Activated CD4-positive, alpha-beta T cell treated with anti-CD3 and anti-CD28 coated beads, Interleukin-2, amount 50 U/mL, for 48 hours (primary cell): ENCODE measurements around the gene PPP3CA.

Experiments
- DNase-seq, 2 experiments: peaks; one replicate each; pipeline ENCODE4 v3.0.0-alpha.2; 2020

Gene PPP3CA

DNA sequence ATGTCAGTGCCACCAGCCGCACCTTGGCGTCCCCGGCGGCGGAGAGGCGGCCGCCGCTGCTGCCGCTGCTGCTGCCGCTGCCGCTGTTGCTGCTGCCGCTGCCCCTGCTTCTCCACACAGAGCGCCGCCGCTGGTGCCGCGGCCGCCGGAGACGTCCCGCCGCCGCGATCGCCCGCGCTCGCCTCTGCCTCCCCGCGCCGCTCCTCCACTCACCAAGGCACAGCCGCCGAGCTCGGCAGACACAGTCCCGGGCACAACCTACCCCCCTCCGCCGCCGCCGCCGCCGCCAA is at the start of gene PPP3CA:
TSS of gene PPP3CA (minus strand) at position 260 of the 290 bp plus-strand sequence.
- no peak for DNase-seq

DNA sequence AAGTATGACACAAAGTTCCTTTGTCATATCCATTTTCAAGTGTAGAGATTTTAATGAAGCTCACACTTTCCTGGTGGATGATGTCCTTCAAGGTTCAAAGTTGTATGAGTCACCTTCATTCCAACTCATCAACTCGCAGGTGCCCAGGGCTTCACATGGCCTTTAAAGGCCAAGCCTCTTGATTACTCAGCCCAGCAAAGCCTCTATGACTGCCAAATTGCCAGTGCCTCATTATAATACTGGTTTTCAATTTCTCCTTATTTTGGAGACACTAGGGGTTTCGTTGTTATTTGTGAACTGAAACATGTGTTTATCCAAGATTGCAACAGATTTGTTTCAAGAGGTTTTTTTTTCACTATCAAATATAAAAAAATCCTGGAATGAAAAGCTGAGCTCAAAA is 45.9 kb upstream of the PPP3CA start:
- DNase-seq = no peak

DNA sequence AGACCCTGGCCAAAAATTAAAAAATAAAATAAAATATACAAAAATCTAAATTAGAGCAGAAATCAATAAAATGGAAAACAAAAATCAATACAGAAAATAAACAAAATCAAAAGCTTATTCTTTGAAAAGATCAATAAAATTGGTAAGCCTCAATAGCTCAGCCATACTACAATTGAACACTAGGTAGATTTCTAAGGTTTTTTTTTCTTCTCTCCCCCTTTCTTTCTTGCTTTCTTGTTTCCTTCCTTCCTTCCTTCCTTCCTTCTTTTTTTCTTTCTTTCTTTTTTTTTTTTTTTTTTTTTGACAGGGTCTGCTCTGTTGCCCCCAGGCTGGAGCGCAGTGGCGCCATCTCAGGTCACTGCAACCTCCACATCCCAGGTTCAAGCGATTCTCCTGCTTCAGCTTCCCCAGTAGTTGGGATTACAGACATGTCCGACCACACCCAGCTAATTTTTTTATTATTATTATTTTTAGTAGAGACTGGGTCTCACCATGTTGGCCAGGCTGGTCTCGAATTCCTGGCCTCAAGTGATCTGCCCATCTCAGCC is 23.4 kb upstream of the PPP3CA start:
- DNase-seq = no peak

DNA sequence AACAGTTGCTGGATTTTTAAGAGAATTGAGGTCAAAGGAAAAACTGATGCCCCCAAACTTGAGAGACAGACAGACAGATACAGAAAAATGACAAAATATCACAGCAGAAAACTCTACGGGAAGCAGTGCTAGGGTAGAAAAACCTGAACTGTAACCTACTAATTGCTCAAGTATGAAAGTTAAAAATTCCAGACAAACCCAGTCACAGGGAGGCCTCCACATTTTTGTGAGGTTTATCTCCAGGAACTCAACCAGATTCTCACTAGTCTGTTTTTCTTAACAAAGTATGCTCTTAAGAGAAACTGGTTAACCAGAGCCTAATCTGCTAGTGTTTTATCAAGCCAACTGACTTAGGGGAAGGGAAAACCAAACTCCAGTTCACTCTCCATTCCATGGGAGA is 19.9 kb upstream of the PPP3CA start:
- no peak for DNase-seq

DNA sequence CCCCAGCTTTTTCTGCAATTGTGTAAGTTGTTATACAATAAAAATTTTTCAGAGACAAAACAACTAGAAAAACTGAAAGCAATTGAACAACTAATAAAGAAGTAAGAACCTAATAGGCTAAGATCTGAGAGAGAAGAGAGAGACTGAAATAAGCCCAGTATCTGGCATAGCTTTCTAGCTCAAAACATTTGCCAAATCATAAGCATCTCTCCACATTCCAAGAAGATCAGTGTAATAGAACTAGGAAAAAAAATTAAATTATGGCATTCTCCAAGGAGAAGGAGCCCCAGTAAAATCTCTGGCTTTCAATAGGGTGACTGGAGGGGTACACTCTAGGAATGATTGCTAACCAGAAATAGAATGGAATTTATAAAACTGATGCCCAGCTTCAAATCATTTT is 19.0 kb upstream of the PPP3CA start:
- DNase-seq = no peak

DNA sequence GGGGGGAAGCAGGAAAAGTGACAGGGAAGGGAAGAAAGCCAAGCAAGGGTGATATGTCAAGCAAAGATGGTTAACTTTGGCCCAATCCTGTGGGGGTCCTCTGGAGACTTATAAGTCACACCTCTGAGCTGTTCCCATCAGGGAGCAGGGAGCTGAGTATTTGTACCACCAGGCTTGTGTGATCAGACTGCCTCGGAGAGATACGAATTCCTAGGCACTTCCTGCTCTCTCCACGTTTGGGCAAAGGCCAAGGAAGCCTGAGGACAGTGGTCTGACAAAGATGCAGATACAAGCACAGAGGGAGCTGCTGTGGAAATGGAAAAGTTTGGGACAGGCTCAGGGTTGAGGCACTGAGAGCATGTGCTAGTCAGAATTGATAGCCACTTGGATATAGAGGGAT is 10.4 kb upstream of the PPP3CA start:
- DNase-seq = no peak

DNA sequence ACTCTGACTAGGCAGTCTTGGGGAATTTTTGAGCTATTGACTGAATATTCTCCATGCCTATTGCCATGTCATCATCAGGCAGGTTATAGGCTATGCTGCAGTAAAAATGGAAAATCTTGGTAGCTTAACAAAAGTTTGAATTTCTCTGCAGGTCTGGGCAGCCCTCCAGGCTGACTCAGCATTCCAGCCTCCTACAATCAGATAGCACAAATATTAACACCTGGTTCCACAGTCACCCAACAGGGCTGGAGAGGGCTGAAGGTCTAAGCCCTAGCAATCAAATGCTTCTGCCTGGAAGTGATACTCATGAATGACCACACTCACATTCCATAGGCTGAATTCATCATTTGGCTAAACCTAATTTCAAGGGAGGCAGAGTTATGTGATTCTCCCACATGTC is 9.6 kb upstream of the PPP3CA start:
- no peak for DNase-seq

DNA sequence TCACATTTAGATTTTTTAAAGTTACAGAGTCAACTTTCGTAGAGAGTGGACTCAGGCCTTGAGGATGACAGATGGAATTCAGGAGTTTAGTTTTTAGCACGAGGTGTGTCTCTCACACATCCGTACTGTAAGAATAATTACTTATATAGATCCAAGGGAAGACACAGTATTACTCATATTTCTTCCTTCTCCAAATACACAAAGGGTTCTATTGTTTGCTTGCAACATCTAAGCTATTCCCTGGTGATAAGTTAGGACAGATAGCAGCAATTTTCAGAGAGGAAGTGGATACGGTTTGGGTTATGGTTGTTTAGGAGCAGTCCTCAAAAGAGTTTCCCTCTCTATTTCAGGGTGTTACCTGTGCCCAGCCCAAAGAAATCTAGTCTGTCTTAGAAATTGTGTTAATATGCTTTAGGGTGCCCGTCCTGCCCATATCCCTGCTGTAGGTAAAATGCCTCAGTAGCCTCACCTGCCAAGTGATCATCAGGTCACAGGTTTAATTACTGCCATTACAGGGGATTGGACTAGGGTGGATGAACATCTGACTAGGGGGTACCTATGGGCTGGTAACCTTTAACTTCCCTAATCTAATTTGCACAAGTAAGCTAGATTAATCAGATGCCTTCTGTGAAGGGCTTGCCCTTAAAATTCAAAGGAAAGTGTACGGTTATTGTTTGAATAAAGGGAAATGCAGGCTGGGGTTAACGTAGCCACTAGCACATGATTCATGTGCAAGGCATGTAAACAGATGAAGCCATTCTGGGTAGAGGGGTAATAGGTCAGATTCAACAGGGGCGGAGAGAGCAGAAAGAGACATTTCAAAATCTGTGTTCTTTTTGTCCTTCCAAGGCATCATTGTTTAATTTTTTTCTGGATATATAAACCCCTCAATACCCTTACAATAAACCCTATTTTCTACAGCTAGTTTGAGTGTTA is 8.7 kb upstream of the PPP3CA start:
- no peak for DNase-seq

DNA sequence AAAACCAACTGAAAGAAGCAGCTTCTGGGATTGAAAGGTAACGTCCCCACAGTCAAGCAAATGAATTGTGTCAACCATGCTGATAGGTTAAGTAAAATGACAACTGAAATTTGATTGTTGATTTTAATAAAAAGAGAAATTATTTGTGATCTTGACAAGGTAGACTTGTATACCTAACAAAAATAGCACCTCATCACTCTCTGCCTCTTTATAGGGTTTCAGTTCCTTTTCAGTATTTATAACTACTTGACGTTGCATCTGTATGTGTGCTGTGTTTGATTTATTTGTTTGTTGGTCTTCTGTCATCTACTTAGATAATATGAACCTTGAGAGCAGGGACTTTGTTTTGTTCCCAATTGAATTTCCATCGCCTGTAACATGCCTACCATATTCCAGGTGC is 7.9 kb upstream of the PPP3CA start:
- DNase-seq = no peak

DNA sequence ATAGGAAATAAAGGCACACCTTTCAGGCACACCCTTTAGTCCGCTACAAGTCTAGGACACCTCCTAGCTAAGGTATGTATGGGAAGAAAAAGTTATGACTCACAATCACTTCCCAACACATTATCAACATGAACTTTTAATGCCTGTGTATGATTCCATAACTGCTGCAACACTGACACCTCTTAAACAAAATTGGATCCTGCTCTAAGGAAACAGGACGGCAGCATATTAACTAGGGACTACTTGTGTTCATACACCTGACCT is 2.4 kb upstream of the PPP3CA start:
- DNase-seq = no peak

DNA sequence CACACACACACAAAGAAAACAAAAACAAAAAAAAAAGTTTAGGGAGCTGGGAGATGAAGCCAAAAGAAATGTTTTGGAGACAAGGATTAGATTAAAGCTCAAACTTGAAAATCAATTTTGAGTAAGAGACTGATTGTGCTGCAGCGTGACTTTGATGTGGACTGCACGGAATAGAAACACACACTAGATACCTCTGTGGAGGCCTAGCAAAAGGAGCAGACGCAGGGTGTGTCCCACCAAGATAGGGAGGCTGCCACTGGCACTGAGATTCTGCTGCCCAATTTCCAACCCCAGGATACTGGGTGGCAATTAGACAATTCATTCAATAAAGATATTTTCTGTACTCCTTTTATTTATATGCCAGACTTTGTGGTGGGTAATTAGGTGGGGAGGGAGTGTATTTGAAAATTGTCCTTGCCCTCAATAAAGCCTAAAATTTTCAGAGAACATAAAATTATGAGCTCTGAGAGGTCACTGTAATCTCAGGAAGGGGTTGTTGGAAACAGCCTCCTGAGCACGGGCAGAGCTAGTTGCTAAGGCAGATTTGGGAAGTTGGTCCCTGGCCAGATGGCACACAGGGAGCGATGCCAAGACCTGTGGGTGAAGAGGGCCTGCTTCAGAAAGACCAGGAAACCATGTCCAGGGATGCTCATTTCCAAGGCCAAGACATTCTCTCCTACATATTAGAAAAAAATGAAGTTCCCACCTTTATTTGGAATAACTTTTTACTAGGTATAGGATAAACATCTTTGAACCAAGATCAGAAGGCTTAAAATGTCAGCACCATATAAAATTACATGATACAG is 1.9 kb upstream of the PPP3CA start:
- DNase-seq = no peak

DNA sequence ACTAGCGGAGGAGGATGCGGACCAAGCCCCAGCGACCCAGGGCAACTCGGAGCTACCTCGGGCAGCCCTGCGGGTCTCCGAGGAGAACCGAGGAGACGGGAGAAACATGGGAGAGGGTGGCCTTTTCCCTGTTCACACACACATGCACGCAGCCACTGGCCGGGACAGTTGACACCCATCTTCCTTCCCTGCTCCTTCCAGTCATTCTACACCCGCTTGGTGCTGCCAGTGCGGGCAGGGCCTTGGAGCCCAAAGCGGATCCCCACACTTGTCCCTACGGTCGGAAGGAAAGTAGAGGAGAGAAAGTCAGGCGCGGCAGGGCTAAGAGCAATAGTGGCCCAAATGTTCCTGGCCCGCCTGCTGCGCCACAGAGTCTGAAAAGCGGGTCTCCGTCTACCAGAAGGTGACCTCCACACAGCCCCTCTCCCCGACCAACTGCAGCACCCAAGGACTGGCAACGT is 1.1 kb upstream of the PPP3CA start:
- DNase-seq = no peak

DNA sequence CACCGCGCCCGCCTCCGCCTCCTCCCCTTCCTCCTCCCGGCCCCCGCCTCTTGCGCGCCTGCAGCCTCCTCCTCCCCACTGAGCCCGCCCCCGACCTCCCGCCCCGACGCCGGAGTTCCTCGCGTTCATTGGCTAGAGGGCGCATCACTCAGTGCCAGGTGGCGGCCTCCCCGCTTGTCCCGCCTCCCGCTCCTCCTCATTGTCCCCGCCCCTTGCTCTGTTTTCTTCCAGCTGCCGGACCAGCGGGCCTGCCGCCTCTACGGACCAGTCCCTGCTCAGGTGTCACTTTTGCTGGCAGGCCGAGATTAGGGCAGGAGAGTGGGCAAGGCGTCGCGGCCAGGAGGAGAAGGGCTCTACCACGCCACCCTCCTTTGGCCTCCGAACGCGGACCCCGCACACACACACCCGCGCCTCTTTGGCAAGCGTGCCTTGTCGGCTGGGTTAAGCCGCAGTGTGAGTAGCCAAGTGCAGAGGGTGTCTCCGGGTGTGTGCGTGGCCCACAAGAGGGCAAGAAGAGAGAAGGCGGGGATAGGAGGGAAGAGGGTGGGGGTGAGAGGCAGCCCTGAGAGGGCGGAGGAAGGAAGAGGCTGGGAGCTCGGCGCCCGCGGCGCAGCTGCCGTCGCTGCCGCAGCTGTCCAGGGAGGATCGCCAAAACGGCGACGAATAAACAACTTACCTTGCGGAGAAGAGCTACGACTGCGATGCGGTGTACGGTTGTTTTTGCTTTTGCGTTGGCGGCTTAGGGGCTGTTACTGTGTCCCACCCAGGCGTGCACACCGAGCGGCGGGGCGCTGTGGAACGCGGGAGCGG is 436 bp upstream of the PPP3CA start:
- peak; percentile 99 for DNase-seq

DNA sequence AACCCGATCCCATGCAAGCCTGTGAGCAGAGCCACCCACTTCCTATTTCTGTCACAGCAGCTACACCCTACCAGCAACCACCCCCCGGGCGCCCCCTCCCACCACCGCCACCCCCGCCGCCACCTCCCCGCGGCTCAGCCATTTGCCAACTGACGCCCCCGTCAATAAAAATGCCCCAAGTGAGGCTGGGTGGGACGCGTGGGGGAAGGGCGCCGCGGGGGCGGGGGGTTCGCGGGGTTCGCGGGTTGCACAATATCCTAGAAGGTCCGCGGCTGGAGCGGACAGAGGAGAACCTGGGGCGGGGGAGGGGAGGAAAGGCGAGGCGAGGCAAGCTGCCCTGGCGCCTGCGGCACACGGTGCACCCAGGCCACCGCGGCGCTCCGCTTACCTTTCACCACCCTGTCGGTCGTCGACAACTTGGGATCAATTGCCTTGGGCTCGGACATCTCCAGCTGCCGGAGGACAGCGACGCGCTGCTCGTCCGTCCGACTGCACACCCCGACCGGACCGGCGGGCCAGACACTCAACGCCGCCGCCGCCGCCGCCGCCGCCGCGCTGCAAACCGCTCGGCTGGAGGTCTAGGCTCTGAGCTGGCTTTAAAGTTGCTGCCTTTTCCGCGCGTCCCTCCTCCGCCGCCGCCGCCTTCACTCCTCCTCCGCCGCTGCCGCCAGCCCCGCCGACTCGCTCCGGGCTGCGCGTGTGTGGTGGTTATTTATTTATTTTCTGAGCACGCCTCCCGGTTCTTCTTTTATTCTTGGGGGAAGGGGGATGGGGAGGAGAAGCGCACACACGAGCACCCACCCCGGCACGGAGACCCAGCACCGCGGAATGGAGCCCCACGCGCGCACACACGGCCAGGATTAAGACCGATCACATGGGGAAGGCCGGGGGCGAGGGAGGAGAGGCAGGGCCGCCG is 717 bp downstream of the PPP3CA start:
- DNase-seq = peak; percentile 40 to 56

DNA sequence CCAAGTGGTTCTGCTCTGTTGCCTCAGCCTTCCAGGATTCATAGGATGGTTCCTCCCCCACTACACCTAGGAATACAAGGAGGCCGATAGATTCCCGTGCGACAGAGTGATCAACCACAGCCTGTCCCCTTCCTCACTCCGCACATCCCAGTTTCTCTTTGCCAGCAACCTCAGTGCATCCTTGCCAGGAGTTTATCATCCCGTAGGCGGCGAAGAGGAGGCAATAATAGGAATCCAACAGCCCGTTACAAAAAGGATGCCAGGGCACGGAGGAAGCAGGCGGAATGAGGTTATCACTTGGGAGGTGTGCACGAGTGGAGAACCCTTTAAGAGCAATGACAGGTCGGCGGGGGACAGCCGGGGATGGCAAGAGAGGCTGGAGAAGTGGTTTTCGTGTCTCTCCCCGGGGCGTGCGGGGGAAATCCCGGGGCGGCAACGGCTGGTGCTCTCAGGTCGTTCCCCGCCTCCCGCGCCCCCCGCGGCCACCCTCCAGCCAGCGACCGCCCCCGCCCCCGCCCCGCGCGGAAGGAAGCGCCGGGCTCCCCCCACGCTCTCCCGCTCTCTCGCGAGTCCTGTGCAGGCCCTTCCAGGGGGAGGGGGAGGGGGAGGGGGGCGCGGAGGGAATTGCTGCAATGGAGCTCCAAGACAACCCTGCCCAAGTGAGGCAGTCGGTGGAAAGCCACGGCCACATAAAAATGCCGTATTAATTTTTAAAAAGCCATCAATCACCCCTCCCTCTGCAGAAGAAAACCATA is 1.6 kb downstream of the PPP3CA start:
- peak; percentile 35 to 48 for DNase-seq

DNA sequence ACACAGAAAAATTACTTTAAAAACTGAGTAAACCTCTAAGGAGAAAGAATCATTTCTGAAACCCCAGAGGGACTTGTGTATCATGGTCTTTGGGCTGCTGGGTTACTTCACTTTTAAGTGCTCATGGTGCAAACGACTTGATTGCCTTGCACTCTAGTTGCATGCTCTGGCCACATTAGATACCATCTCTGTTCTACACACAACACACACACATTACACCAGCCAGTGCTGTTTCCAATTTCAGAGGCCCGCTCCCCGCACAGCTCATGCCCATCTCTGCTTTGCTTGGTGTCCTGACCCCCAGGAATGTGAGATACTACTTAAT is 2.1 kb downstream of the PPP3CA start:
- DNase-seq = peak; percentile 5 to 16

DNA sequence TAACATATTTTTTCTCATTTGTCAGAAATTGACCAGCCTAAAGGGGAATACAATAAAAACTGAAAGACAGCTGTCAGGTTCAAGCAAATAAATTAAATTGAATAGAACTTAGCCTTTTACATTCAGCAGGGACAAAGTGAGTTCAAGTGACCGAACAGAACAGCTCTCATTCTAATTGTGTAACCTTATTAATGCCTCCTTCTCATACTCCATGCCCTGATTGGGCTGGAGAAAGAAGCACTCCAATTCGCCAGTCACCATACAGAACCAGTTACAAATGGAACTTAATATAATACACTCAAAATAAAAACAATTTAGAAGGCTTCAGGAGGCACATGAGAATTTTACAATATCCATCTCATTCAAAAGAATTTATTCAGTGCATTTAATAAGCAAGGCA is 8.0 kb downstream of the PPP3CA start:
- DNase-seq = no peak

DNA sequence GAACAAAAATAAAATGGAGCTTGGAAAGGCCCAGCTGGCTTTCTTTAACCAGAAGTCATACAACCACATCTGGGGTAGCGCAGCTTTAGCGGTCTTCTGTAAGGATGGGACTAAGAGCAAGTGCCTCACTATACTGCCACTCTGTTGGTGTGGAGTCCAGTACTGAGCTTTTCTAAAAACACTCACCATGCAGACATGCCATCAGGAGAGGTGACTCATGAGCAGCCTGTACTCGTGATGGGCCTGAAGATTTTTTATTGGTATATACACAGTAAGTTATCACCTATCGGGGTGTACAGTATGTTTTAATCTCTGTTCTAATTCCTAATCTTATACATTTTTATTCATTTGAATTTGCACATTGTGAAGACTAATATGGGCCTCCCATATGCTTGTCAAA is 9.6 kb downstream of the PPP3CA start:
- DNase-seq = no peak

DNA sequence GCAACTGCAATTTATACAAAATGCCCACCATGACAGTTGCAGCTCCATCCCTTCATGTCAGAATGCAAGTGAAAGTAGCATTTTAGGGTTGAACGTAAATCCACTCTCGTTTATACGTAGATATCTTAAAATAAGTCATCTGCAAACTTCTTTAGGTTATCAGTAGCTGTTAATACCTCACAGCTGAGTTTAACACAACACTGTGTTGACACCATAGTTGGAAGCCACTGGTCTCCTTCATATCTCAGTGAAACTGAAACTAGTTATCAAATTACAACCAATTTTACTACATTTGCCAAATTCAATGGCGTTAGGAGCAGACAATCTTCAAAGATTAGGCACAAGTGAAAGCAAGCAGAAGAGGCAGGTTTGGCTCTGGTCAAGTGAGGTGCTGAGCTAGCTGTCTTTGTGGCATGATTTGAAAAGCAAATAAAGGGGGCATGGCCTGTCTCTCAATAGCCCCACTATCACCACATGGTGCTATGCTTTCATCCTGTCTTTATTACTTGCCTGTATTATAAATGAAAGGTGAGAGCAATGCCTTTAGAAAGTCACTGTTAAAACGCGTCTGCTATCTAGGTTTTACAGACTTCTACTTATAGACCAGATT is 12.3 kb downstream of the PPP3CA start:
- no peak for DNase-seq

DNA sequence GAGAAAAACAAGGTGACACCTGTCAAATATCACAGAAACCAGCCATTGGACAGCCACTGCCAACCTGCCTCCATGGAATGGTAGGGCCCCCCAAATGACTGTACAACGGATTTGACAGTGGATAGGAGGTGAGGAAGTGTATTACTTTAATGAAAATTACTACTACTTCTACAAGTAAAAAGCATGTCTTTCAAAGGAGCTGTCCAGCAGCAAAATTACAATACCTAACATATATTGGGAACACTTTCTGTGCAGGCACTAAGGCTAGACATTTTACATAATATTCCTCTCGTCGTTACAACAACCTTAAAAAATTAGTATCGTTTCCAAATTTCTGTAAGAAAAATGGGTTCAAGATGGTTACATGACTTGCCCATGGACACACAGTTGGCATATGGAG is 14.9 kb downstream of the PPP3CA start:
- DNase-seq = no peak

DNA sequence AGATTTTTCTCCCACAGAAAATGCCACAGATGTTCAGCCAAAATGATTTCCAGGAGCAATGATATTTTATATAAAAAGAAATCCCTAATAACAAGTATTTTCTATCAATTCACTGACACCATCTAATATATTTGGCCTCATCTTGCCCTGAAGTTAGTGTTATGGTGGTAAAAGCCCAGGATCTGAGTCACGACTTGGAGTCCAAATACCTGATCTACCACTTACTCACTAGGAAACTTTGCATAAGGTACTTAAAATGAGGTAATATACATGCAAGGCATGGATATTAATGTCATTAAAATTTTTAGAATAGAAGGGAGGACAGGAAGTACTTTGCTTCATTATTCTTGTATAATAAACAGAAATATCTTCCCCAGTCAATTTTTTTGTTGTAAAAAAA is 16.3 kb downstream of the PPP3CA start:
- DNase-seq = no peak
